ENCODE results near the gene SOCS2.

GRCh38 chr12:93609281-93610192 is 37.1 kb downstream of the SOCS2 start:
- TF ChIP-seq ZEB2 (tag by site-specific recombination; IDR thresholded peaks at IDR 0.05) (no peak), FEZF1 (tag by site-specific recombination; IDR thresholded peaks at IDR 0.05) (no peak), ZNF747 (tag by site-specific recombination; IDR thresholded peaks at IDR 0.05) (no peak), CTCF (tag by site-specific recombination; IDR thresholded peaks at IDR 0.05) (no peak), PRDM4 (tag by site-specific recombination; IDR thresholded peaks at IDR 0.05) (no peak), ZNF624 (tag by site-specific recombination; IDR thresholded peaks at IDR 0.05) (no peak), ZNF266 (tag by site-specific recombination; IDR thresholded peaks at IDR 0.05; ENCODE audit: low read depth) (no peak), ZNF148 (tag by site-specific recombination; IDR thresholded peaks at IDR 0.05; ENCODE audit: borderline replicate concordance) (no peak), ZNF837 (tag by site-specific recombination; IDR thresholded peaks at IDR 0.05) (no peak)
- TF ChIP-seq, protein P1, sequence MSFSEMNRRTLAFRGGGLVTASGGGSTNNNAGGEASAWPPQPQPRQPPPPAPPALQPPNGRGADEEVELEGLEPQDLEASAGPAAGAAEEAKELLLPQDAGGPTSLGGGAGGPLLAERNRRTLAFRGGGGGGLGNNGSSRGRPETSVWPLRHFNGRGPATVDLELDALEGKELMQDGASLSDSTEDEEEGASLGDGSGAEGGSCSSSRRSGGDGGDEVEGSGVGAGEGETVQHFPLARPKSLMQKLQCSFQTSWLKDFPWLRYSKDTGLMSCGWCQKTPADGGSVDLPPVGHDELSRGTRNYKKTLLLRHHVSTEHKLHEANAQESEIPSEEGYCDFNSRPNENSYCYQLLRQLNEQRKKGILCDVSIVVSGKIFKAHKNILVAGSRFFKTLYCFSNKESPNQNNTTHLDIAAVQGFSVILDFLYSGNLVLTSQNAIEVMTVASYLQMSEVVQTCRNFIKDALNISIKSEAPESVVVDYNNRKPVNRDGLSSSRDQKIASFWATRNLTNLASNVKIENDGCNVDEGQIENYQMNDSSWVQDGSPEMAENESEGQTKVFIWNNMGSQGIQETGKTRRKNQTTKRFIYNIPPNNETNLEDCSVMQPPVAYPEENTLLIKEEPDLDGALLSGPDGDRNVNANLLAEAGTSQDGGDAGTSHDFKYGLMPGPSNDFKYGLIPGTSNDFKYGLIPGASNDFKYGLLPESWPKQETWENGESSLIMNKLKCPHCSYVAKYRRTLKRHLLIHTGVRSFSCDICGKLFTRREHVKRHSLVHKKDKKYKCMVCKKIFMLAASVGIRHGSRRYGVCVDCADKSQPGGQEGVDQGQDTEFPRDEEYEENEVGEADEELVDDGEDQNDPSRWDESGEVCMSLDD (tag by site-specific recombination; IDR thresholded peaks at IDR 0.05), result no peak
